Measurements from ENCODE around the gene UBA6.
A peak's percentile ranks its signal among the peaks of the same experiment; 100 is the strongest.

GRCh38 chr4:67700738-67701516, at the start of gene UBA6:
- peak; percentile 38 to 43 for TF ChIP-seq CTCF (conservative IDR thresholded peaks at IDR 0.05 in 1 of 2, IDR thresholded peaks at IDR 0.05 in 1 of 2; ENCODE audit: low read depth in 1 of 2, low read length in 2 of 2)
- TF ChIP-seq EZH2 (IDR thresholded peaks at IDR 0.05; ENCODE audit: low read length, missing control alignments): no peak
